HepG2 (cell line): ENCODE results near the gene SLC1A3. TPM values are rescaled to one million over a fixed set of nuclear protein-coding genes. Genes with fewer than 3 reads are reported as not detected.

ENCODE experiments used
- ATAC-seq: fragments of 200-7000 bp; cut with Tn5 transposase; 3 replicates; pipeline ENCODE4 v1.9.1; 2020; ENCODE audit warnings: mild to moderate bottlenecking, moderate library complexity
- BruUV-seq: library from RNA; stranded (reverse); fragments of 400-500 nt; replicated peaks from 2 replicates; lab custom pipeline; 2021; lab: Mats Ljungman, UMichigan
- CTCF ChIA-PET: fragments of 300-600 bp; formaldehyde crosslinking; extraction: SDS; loops from one replicate; lab custom pipeline; 2021; ENCODE audit warnings: low total read pairs, inconsistent platforms, low intra/inter-chr PET ratio; lab: Yijun Ruan, JAX
- POLR2A ChIA-PET: fragments of 350-600 bp; sonication (Branson Sonifier 250); formaldehyde crosslinking; loops from one replicate; lab custom pipeline; 2020; ENCODE audit warnings: antibody characterized with exemption, inconsistent platforms; lab: Yijun Ruan, JAX
- DNase-seq: peaks from one replicate; pipeline ENCODE4 v3.0.0-alpha.2; 2015; ENCODE audit warnings: low spot score
- FAIRE-seq: peaks from 3 replicates; lab custom pipeline; 2011; peaks lifted over from hg19 to GRCh38; lab: Jason Lieb, UNC
- H2AFZ ChIP-seq: one replicate; pipeline ENCODE4 v1.6.1; 2011; ENCODE audit warnings: low read length, inconsistent platforms
- H3K27ac ChIP-seq: fragments of 300-600 bp; 3 replicates; pipeline ENCODE4 v1.8.0; 2011; ENCODE audit warnings: mixed run types, mild to moderate bottlenecking, mixed read lengths, low read length, inconsistent platforms; ENCODE audit not compliant: insufficient read depth; ENCODE audit errors: extremely low read length
- H3K27me3 ChIP-seq, 2 experiments: fragments of 200-600 bp in 1 of 2; 2 replicates in 1 of 2; 3 replicates in 1 of 2; pipeline versions ENCODE4 v1.6.0 to v1.8.0; 2011; ENCODE audit warnings: low read length in 2 of 2, mild to moderate bottlenecking in 2 of 2, moderate library complexity in 2 of 2, inconsistent platforms in 1 of 2; ENCODE audit not compliant: insufficient read depth in 2 of 2, control insufficient read depth in 1 of 2
- H3K36me3 ChIP-seq, 2 experiments: fragments of 200-600 bp in 1 of 2; replicated peaks in 1 of 2; 2 replicates in 1 of 2; 3 replicates in 1 of 2; pipeline versions ENCODE4 v1.5.1 to v1.8.0; 2011; ENCODE audit warnings: low read length in 2 of 2, inconsistent platforms in 1 of 2; ENCODE audit not compliant: insufficient read depth in 2 of 2, control insufficient read depth in 1 of 2
- H3K4me1 ChIP-seq: 2 replicates; pipeline ENCODE4 v1.5.1; 2012; ENCODE audit warnings: low read length, inconsistent platforms; ENCODE audit not compliant: insufficient read depth
- H3K4me2 ChIP-seq: 2 replicates; pipeline ENCODE4 v1.6.0; 2011; ENCODE audit warnings: low read depth, low read length, inconsistent platforms
- H3K4me3 ChIP-seq, 3 experiments: fragments of 200-600 bp in 1 of 3; sonication (generic), shearing (Covaris generic) in 1 of 3; replicated peaks in 1 of 3; 2 replicates each; pipeline ENCODE4 v1.5.1; 2011 to 2016; ENCODE audit warnings: low read length in 3 of 3, inconsistent platforms in 2 of 3, low read depth in 2 of 3, mild to moderate bottlenecking in 2 of 3, control low read depth in 1 of 3, mixed read lengths in 1 of 3; ENCODE audit not compliant: insufficient read depth in 1 of 3
- H3K79me2 ChIP-seq: one replicate; pipeline ENCODE4 v1.6.1; 2011; ENCODE audit warnings: low read length, inconsistent platforms; ENCODE audit not compliant: insufficient read depth
- H3K9ac ChIP-seq: 2 replicates; pipeline ENCODE4 v1.6.0; 2011; ENCODE audit warnings: mild to moderate bottlenecking, low read depth, low read length, inconsistent platforms; ENCODE audit not compliant: insufficient read depth
- H3K9me3 ChIP-seq: 2 replicates; pipeline ENCODE4 v1.5.1; 2012; ENCODE audit warnings: mild to moderate bottlenecking, low read length
- H4K20me1 ChIP-seq: 2 replicates; pipeline ENCODE4 v1.6.0; 2011; ENCODE audit warnings: inconsistent platforms, mild to moderate bottlenecking, low read length, moderate library complexity; ENCODE audit not compliant: insufficient read depth
- FOXJ3 ChIP-seq: sonication (generic); formaldehyde crosslinking; IDR thresholded peaks from 2 replicates; pipeline ENCODE4 v1.4.0; 2020; ENCODE audit warnings: missing genetic modification reagents, mild to moderate bottlenecking, borderline replicate concordance
- ZNF484 ChIP-seq: sonication (generic); formaldehyde crosslinking; IDR thresholded peaks from 2 replicates; pipeline ENCODE4 v1.5.1; 2020; ENCODE audit warnings: mild to moderate bottlenecking, low read depth, missing genetic modification reagents, borderline replicate concordance
- ZNF713 ChIP-seq: sonication (generic); formaldehyde crosslinking; IDR thresholded peaks from 2 replicates; pipeline ENCODE4 v1.4.0; 2020; ENCODE audit warnings: mild to moderate bottlenecking, missing genetic modification reagents
- WGBS: methylation state at CpG from one replicate; pipeline ENCODE4 v1.1.6; 2017; ENCODE audit warnings: low lambda C conversion rate; 5-methylcytosine and 5-hydroxymethylcytosine counted together
- in situ Hi-C: cut with HindIII; loops from 2 replicates; pipeline ENCODE4 v1.10.0; 2017; ENCODE audit warnings: low pct_unique_long_range_greater_than_20kb; ENCODE audit not compliant: extremely low pct_ligation_motif_present
- intact Hi-C: fragments of 100-400 bp; cut with micrococcal nuclease; formaldehyde crosslinking; loops from one replicate; pipeline ENCODE4 v1.10.0; 2022; ENCODE audit not compliant: unreplicated experiment
- polyA plus RNA-seq, 8 experiments: library from polyadenylated mRNA; depleted of rRNA in 3 of 8; stranded (reverse) in 7 of 8; unstranded in 1 of 8; fragments of >200 nt; fragmentation: Illumina TruSeq in 4 of 8; extraction: Trizol in 4 of 8; gene quantifications; 2 replicates each; pipeline versions ENCODE4 v1.2.1 to v1.2.3, GENCODE V29; 2011 to 2016; ENCODE audit warnings: low read depth in 4 of 8, missing spikeins in 1 of 8, mixed read lengths in 1 of 8; ENCODE audit not compliant: insufficient read depth in 1 of 8
- total RNA-seq, 5 experiments: library from RNA; depleted of rRNA; stranded (reverse); fragments of >200 nt; fragmentation: Illumina TruSeq; extraction: Trizol; gene quantifications; 2 replicates each; pipeline ENCODE4 v1.2.3, GENCODE V29; 2016; ENCODE audit warnings: low read depth in 1 of 5
- TF ChIP-seq, protein P1 (sequence below): sonication (generic); formaldehyde crosslinking; IDR thresholded peaks from 2 replicates; pipeline ENCODE4 v1.9.0; 2021; ENCODE audit warnings: mild to moderate bottlenecking, missing genetic modification reagents

Gene SLC1A3
- total and polyA plus RNA-seq, 2 of the 13 experiments (the other 11 are each of a cell fraction or from before 2014, with no cell fraction given), result 0.09 TPM; not detected in 1

DNA sequence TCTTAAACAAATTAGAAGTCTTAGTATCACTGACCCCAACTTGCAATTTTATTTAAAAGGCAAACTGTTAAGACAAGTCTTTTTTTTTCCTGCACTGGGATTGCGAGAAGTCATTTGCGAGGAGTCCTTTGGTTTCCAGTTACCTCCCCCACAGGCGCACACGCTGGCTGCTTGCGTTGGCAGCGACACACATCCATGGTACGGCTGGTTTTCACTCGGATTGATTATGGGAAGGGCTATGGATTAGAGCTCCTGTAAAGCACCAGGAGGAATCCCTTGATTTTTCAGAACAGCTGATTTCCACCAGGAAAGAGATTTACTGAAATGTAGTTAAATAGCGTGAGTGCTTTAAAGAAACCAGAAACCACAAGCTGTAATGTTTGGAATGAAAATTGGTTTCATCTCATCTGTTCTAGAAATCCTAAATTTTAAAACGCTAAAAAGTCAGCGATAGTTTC, 737 bp downstream of the SLC1A3 start:
- no peak for FAIRE-seq
- no TSS peak for BruUV-seq

More for the DNA sequence above, 737 bp downstream of the SLC1A3 start:
- ATAC-seq, result no peak
- ChIA-PET CTCF (no interaction called here), POLR2A (no interaction called here)
- 12% methylated on average over 11 of the region's 11 CpGs for WGBS
- Histone ChIP-seq H3K4me1 (no peaks in the 10 kb centered on the region), H4K20me1 (no peaks in the 10 kb centered on the region), H3K79me2 (no peaks in the 10 kb centered on the region), H3K4me3 (no peak overlapping the region), H3K9me3 (no peaks in the 10 kb centered on the region), H3K27me3 (peaks cover 0 to 27% of the 10 kb centered on the region in 2 experiments; a peak in 3 of 5 replicates), H2AFZ (no peak overlapping the region), H3K9ac (no peak overlapping the region), H3K4me2 (no peak overlapping the region), H3K36me3 (no peaks in the 10 kb centered on the region), H3K27ac (no peak overlapping the region)
- TF ChIP-seq ZNF713 (no peak), ZNF484 (no peak), FOXJ3 (no peak)
- TF ChIP-seq, protein P1, sequence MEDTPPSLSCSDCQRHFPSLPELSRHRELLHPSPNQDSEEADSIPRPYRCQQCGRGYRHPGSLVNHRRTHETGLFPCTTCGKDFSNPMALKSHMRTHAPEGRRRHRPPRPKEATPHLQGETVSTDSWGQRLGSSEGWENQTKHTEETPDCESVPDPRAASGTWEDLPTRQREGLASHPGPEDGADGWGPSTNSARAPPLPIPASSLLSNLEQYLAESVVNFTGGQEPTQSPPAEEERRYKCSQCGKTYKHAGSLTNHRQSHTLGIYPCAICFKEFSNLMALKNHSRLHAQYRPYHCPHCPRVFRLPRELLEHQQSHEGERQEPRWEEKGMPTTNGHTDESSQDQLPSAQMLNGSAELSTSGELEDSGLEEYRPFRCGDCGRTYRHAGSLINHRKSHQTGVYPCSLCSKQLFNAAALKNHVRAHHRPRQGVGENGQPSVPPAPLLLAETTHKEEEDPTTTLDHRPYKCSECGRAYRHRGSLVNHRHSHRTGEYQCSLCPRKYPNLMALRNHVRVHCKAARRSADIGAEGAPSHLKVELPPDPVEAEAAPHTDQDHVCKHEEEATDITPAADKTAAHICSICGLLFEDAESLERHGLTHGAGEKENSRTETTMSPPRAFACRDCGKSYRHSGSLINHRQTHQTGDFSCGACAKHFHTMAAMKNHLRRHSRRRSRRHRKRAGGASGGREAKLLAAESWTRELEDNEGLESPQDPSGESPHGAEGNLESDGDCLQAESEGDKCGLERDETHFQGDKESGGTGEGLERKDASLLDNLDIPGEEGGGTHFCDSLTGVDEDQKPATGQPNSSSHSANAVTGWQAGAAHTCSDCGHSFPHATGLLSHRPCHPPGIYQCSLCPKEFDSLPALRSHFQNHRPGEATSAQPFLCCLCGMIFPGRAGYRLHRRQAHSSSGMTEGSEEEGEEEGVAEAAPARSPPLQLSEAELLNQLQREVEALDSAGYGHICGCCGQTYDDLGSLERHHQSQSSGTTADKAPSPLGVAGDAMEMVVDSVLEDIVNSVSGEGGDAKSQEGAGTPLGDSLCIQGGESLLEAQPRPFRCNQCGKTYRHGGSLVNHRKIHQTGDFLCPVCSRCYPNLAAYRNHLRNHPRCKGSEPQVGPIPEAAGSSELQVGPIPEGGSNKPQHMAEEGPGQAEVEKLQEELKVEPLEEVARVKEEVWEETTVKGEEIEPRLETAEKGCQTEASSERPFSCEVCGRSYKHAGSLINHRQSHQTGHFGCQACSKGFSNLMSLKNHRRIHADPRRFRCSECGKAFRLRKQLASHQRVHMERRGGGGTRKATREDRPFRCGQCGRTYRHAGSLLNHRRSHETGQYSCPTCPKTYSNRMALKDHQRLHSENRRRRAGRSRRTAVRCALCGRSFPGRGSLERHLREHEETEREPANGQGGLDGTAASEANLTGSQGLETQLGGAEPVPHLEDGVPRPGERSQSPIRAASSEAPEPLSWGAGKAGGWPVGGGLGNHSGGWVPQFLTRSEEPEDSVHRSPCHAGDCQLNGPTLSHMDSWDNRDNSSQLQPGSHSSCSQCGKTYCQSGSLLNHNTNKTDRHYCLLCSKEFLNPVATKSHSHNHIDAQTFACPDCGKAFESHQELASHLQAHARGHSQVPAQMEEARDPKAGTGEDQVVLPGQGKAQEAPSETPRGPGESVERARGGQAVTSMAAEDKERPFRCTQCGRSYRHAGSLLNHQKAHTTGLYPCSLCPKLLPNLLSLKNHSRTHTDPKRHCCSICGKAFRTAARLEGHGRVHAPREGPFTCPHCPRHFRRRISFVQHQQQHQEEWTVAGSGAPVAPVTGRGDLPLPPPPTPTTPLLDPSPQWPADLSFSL (CRISPR knock-in tag), result no peak
- in situ Hi-C loops (no loop called here), intact Hi-C loops (no loop called here)
- DNase-seq, result no peak
